NCI-H2196 (cell line): ENCODE data around the gene PLD3.
"Not testable (repeated sequence)": the region's sequence is repeated elsewhere in the genome, so short reads cannot be mapped to it uniquely, and the experiment has no call there.

Experiments used
- DNase-seq: peaks from one replicate; lab custom pipeline; 2025; ENCODE audit not compliant: unreplicated experiment; lab: John Stamatoyannopoulos, UW

The PLD3 gene

GRCh38 chr19:40387155-40387554 lies 38.7 kb downstream of the PLD3 start:
- no peak for DNase-seq

- no peak for DNase-seq
These were observed 40.0 kb downstream of the PLD3 start for GRCh38 chr19:40388481-40388880.

- DNase-seq, result no peak
These were observed 41.0 kb downstream of the PLD3 start for GRCh38 chr19:40389404-40390083.

- DNase-seq, result no peak
These were observed 41.7 kb downstream of the PLD3 start, which contains the start of gene HIPK4 for GRCh38 chr19:40390084-40390742. Gene HIPK4 (minus strand): TSS chr19:40390181. CDS start chr19:40389902, 279 bp downstream.

GRCh38 chr19:40392123-40392522 lies 43.6 kb downstream of the PLD3 start:
- no peak for DNase-seq

GRCh38 chr19:40392894-40393517 lies 44.5 kb downstream of the PLD3 start:
- DNase-seq, result no peak

- no peak for DNase-seq
These were observed 45.7 kb downstream of the PLD3 start for GRCh38 chr19:40393894-40394815.

- no peak for DNase-seq
These were observed 46.3 kb downstream of the PLD3 start for GRCh38 chr19:40394816-40395210.

GRCh38 chr19:40395956-40396355 lies 47.5 kb downstream of the PLD3 start:
- DNase-seq, result no peak

GRCh38 chr19:40396886-40397567 lies 48.5 kb downstream of the PLD3 start:
- no peak for DNase-seq

- DNase-seq, result no peak
These were observed 49.0 kb downstream of the PLD3 start for GRCh38 chr19:40397568-40397906.

- no peak for DNase-seq
These were observed 50.1 kb downstream of the PLD3 start for GRCh38 chr19:40398417-40399131.

- DNase-seq, result no peak
These were observed 52.1 kb downstream of the PLD3 start for GRCh38 chr19:40400559-40400958.

GRCh38 chr19:40403262-40403984 lies 54.9 kb downstream of the PLD3 start:
- DNase-seq, result peak; percentile 81

- DNase-seq, result no peak
These were observed 59.5 kb downstream of the PLD3 start for GRCh38 chr19:40407714-40408597.

- DNase-seq, result not testable (repeated sequence)
These were observed 60.1 kb downstream of the PLD3 start for GRCh38 chr19:40408598-40408925.

GRCh38 chr19:40410030-40410389 lies 61.5 kb downstream of the PLD3 start:
- no peak for DNase-seq

- DNase-seq, result no peak
These were observed 62.8 kb downstream of the PLD3 start for GRCh38 chr19:40411125-40411842.
